C1 segment of cervical spinal cord (tissue), 14 donors: ENCODE data around the gene ATG101.

Experiments
- DNase-seq, 14 donors: peaks; one replicate each; lab custom pipeline; 2025; lab: John Stamatoyannopoulos, UW

ATG101 gene, protein sequence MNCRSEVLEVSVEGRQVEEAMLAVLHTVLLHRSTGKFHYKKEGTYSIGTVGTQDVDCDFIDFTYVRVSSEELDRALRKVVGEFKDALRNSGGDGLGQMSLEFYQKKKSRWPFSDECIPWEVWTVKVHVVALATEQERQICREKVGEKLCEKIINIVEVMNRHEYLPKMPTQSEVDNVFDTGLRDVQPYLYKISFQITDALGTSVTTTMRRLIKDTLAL

DNA sequence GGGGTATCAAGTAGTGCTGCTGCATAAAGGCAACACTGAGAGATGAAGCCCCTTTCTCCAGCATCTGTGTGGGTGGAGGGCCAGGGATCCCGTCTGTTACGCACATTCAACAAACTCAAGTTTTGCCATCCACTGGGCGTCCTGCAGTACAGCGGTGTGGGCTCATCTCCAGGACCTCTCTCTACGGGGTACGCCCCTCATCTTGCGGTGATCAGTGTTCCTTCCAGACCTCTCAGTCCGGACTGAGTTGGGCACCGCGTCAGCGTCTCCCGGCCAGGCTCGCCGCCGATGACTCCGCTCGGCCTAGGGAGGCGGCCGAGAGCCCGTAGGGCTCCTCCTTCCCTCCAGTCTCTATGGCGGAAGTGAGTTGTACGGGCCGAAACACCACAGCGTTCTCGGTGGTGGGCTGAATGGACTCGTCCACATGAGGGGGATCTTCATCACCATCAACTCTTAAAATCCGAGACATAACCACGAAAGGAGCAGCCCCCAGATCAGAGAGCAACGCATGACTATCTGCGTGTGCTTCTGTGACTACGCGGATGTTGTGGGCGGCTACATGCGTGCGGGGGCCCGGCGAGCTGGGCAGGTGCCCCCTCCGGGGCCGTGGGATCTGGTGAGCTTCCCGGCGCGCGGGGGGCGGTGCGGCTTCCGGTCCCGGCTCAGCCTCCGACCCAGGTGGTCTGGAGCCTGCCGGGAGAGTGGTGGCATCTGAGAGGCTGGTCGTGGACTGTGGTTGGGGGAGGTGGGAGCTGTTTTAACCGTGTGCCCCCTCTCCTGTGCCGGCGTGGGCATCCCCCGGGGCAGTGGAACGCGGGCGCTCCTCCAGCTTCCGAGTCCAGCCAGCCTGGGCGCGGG lies at the start of gene ATG101:
Gene ATG101, plus strand, starts transcription at position 652 of the 858 bp plus-strand sequence. CDS start 3,673 bp downstream, outside the sequence.
- DNase-seq = peak in 13 of 14 donors; percentile 84 to 99 (median 94)

DNA sequence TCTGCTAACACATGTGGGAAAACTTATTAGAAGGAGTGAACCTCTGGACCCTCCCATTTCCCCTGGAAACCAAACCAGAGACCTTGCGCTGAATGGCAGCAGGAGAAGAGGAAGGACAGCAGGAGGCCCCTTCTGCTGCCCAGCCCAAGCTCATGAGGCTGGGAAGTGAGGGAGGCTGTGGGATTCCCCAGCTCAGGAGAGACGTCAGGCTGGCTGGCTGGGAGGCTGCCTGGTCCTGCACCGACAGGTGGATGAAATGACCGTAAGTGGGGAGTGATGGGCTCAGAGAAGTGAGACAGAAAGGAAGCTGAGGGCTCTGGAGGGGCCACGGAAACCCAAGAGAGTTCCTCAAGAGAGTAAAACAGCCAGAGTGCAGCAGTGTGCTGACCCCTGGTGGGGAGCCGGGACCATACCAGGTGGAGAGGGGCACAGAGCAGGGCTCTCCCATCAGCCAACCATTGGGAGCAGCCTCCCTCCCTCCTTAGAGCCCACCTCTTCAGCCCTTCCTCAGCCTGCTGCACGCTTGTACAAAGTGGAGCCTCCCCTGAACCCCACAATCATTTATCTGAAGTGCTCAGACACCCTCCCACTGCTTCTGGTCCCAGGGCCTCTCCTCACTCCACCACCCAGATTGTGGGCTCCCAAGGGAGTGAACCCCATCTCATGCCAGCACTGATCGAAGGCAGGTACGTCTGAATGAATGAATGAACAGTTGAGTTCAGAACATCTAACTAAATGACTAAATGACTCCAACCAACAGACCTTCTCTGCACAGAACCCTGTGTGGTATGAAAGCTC lies 49.0 kb upstream of the ATG101 start:
- DNase-seq = peak in 4 of 14 donors; percentile 8 to 39 (median 29)

DNA sequence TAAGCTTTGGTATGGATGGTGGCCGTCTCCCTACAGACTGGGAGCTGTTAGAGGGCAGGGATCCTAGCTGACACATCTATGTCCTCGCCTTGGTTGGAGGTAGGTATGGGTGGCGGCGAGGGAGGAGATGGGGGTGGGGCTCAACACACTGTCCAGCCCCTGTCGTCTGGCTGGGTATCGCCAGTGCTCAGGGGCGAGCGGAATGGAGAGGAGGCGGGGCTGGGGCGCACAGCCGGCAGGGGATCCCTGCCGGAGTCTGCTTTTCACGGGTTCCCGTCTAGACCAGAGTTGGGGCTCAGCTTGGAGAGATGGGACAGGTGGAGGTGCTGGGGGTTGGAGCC lies 47.0 kb upstream of the ATG101 start:
- DNase-seq = peak in 1 of 14 donors; percentile 17

DNA sequence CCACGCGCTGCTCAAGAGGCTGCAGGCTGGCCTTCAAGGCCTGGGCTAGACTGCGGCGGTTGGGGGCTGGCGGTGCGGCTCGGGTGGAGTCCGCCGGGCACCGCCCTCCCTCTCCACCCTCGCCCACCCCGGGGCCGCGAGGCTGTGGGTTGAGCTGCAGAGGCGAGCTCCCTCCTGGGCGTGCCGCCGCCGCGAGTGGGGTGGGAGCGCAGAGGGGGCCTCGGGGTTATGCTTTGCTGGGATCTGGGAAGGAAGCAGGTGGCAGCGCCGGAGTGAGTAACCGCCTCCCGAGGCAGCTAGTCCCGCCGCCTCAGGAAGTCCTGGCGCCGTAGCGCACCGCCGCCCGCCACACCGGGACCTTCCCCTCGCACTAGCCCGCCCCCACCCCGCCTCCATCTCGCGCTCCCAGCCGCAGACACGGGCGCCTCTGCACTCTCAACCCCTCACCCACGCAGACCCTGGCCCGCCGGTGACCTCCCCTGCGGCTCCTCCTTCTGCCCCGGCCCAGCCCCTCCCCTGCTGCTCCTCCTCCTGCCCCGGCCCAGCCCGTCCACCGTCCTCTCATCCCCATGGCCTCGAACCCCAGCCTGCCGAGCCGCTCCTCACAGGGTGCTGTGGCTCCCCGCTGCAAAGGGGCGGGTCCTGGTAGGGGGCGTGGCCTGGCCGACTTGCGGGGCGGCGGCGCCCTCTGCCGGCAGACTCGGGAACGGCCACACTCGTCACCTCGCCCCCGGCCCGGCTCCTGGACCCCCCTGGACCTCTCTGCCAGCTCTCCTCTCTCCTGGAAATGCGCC lies 46.4 kb upstream of the ATG101 start:
- peak in 12 of 14 donors; percentile 34 to 81 (median 50) for DNase-seq

DNA sequence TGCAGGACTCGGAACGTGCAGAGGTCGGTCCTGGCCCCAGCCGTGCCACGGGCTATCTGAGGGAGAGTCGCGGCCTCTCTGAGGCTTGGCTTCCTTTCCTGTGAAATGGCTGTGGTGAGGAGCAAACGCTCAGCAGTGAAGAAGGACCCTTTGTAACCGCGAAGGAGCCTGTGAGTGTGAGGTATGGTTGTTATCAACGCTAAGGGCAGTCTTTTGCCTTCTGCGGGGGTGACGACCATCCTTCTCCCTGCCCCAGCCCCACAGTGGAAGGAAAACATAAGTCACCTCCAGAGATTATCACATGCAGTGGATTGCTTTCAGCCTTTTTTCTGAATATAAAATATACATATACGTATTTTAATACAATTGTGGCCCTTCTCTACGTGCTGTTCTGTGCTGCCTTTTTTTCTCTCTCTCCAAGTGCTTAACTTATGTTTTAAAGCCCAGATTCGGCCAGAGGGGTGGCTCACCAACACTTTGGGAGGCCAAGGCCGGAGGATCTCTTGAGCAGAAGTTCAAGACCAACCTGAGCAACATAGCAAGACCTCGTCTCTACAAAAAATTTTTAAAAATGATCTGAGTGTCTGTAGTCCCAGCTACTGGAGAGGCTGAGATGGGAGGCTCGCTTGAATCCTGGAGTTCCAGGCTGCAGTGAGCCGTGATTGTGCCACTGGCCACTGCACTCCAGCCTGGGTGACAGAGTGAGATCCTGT lies 45.6 kb upstream of the ATG101 start:
- DNase-seq = no peak

DNA sequence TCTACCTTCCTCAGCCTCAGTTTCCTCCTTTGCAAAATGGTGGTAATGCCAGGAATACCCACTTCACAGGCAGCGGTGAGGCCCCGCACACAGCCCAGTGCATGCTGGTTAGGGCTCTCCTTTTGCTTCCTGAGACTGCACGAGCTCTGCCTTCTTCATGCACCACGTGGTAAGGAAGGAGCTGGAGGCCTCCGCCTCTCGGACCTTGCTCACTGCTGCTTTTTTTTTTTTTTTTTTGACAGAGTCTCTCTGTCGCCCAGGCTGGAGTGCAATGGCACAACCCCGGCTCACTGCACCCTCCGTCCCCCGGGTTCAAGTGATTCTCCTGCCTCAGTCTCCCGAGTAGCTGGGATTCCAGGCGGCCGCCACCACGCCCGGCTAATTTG lies 44.9 kb upstream of the ATG101 start:
- peak in 1 of 14 donors; percentile 20 for DNase-seq

DNA sequence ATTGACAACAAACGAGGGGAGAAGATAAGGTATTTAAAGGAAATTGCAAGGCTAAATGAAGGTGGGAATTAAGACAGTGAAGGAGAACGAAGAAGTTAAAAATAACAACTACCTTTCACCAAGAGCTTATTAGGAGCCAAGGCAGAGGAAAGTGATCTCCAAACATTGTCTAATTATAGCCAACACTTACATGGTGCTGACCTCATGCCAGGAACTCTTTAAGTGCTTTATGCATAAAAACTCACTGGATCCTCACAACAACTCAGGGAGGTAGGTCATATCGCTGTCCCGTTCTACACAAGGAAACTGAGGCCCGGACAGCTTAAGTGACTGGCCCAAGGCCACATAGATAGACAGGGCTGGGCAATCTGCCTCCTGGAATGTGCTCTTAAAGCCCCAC lies 43.5 kb upstream of the ATG101 start:
- DNase-seq = no peak

DNA sequence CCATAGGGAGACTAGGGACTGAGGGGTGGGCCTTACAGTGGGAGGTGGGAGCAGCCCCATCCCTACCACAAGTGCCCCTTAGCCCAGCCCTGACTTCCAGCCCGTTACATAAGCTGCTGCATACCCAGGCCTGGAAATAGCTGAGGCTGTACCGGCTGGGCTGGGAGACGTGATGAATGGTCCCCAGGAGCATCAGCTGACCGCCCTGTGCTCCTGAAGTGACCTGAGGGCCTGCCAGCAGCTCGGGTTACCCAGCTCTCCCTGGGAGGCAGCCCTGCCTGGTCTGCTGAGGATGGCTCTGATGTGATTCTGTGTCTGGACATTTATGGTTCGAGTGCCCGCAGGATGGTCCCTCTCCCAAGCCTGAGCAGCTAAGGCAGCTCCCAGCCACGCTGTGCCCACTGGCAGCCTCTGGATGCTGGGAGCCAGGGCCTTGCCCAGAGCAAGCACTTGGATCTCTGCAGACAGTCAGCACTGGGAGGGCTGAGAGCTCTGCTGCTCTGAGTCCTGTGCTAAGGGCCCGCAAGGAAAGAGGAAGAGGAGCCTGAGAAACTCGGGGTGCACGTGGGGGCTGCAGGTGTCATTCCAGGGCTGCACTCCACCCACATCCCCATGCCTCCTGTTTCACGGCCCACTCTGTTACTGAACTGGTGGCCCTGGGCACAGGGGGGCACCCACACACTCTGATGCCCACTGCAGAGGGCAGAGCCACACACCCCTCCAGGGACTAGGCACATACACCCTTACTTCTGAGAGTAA lies 42.5 kb upstream of the ATG101 start:
- DNase-seq = no peak

DNA sequence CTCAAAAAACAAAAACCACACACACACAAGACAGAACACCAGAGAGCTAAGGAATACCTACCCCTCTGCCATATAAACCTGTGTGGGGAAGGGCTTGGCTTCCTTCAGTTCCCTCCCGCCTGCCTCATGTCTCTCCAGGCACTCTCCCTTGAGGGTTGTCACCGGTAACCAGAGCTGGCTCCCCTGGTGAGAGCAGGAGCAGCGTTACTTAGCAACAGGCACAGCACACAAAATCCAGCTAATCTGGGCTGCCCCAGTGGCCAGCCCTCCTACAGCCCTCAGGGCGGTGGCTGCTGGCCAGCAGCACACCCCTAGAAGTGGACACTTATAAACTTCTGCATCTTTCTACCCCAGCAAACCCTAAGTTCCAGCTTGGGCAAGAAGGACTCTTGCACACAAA lies 40.1 kb upstream of the ATG101 start:
- DNase-seq = peak in 2 of 14 donors; percentile 22 to 32

DNA sequence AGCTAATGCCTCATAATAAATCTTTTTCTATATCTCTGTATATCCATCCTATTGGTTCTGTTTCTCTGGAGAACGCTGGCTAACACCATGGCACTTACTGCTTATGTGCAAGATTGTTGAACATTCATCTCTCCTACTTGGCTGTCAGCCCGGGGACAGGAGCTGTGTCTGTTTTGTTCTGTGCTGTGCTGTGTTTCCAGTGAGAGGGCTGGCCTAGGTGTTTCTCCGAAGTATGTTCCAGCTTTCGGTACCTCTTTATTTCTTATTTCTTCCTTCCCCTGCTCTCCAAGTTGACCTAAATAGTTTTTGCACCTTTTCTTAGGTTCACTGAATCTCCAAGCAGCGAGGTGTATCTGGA lies 37.4 kb upstream of the ATG101 start:
- peak in 6 of 14 donors; percentile 32 to 84 (median 63) for DNase-seq

DNA sequence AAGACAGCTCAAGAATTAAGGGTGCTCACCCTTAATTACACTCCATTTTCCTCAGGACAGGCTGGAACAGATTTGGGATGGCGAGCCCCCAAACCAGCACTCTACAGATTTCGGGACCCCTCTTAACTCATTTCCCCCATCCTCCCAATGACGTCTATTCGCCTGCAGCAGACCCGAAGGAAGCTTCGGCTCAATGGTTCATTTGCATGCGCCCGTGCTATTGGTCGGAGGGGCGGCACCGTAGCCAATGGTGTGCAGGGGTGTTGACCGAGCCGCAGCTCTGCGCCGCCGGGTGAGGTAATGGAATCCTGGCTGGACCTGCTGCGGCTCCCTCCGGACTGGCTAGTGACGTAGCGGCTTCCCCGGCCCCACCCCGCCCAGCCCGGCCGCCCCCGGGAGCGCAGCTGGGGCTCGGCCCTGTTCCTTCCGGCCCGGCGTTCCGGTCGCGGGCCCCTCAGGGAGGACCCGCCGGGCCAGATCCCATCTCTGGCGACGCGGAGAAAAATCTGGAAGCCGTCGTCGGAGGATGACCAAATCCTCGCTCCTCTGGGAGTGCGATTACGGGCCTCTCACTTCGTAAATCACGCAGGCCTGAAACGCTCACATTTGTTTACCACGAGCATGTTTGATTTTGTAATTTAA lies 36.9 kb upstream of the ATG101 start:
- peak; percentile 65 to 98 (median 93) for DNase-seq

DNA sequence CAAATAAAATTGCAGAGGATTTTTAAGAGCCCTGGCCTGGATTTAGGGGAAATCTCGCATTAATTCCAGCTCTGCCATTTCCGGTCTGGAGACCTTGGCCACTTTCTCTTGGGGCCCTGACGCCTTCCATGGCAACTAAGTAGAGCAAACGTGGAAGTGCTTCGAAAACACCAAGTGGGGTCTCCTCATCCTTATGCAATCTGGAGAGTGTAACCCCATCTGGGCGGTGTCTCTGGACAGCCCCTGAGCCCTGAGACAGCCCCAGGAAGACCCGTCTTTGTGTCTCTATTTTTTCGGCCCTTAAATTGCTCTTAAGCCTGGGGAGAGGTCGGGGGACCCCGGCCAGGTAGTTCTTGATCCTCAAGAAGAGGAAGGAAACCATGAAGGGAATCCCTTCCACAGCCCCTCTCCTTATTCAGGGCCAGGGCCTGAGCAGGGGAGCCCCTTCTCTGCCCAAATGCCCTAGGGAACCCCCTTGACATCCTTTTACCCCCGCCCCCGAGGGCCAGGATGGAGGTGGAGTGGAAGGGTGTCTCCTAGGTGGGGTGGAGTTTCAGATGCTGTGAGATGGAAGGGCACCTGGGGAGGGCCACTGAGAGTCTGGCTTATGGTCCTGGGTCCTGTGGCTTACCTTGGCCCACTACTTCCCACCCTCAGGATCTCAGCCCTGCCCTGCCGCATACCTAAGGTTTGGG lies 36.2 kb upstream of the ATG101 start:
- DNase-seq = no peak

DNA sequence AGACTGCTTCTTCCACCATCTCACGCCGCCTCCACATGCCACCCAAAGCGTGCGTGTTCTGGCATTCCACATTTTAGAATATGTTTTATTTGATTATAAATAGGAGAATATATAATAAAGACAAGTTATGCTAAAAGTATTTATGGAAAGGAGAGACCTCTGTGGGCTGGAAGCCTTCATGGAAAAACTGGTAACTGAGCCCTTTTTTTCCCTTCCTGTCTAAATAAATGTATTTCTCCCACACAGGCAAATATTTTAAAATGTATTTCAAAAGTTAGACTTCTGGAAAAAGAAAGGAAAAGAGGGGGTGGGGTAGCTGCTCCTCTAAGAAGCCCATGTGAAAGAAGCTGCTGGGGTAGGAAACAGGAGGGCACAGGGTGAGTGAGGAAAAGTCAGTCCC lies 34.6 kb upstream of the ATG101 start:
- DNase-seq = no peak

DNA sequence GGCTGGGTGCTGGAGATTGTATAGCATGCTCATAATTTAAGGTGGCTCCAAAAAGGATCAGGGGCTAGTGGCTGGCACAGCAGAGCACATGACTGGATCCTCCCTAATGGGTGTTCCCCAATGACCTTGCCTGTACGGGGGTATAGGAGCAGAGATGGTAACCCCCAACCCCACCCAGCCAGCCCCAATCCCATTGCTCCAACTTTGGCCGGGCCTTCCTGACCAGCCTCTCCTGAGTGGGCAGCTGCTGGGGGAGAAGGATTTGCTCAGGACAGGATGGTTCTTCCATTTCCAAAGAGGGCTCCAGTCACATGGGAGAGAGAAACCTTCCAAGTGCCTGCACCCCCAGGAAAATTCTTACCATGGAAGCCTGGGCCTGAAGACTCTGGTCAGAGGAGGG lies 33.9 kb upstream of the ATG101 start:
- DNase-seq = no peak

DNA sequence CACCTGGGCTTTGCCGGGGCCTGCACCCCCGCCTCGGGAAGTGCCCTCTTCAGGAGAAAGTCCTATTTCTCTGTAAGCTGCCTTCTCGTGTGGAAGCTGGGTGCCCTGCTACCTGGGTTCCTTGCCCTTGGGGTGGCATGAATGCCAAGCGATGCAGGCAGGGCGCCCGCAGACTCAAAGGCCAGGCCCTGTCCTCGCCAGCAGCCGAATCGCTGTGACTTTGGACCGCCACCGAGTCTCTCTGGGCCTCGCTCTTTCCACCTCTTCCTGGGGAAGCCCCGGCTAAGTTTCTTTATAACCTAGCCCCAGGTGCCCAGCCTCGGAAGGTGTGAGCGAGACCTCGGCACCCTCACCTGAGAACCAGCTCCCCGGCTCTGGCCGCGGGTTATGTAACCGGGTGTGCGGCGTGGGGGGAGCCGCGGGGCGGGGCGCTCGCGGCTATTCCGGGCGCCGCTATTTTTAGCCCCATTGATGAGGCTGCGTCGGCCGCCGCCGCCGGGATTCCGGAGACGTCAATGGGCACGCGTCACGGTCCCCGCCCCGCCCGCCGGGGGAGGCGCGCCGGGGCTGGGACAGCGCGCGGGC lies 33.1 kb upstream of the ATG101 start:
- DNase-seq = peak in 12 of 14 donors; percentile 14 to 89 (median 65)

DNA sequence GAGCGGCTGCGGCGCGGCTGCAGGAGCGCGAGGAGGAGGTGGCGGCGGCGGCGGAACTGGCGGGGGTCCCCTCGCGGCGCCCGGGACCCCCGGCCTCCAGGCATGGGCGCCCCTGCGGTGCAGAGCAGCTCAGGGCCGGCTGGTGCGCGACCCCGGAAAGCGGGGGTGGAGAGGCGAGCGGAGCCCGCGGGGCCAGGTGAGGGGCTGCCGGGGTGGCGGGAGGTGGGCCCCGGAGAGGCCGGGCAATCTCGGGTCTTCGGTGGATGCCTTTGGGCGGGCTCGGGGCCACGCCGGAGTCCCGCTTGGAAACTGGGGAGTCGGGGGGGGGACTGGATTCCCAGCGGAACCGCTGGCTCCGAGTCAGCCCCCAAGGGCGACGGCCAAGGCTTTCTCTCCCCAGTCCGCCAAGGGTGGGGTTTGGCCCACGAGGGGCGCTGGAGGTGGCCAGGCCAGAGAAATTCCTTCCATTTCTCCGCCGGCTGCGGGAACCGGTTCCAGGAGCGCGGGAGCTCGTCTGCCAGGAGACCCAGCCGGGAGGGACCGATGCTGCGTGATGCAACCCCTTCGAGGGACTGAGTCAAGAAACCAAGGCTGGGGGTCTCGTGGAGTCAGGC lies 32.4 kb upstream of the ATG101 start:
- DNase-seq = peak in 4 of 14 donors; percentile 24 to 38 (median 35)

DNA sequence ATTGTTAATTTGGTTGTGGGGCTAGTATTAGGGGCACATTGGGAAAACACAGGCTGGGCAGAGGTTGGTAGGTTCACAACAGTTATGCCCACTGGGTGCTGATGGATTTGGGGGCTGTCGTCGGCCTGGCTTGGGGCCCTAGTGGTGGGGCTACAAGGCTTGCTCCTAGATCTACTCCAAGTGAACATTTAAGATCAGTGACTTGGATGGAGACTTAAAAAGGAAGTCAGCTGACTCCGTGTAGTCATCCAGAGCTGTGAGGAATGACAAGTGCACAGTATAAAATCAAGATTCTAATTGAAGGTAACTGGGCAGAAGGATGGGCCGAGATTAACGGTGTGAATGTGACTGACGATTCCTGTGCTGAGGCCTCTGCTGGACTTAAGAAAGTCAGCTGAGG lies 31.3 kb upstream of the ATG101 start:
- peak in 1 of 14 donors; percentile 23 for DNase-seq

DNA sequence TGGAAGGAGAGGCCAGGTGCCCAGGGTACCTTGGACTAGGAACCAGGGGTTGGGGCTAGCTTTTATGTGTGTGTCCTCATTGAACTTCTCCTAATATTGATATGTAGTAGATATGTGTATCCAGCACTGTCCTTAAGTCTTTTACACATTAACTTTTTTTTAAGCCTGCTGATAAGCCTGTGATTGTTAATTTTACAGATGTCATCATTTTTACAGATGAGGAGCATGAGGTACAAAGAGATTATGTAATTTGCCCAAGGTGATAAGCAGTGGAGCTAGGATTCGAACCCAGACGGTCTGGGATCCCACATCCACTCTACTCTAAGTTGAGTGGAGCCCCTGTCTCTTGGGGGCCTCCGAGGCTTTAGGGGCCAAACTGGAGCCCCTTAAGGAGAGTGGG lies 28.7 kb upstream of the ATG101 start:
- no peak for DNase-seq
